DMS79 (cell line): ENCODE measurements around the gene MYO3B.
"Not testable (repeated sequence)": the region's sequence is repeated elsewhere in the genome, so short reads cannot be mapped to it uniquely, and the experiment has no call there.

Experiments used
- DNase-seq: peaks from one replicate; lab custom pipeline; 2025; lab: John Stamatoyannopoulos, UW

Gene MYO3B

GRCh38 chr2:170568511-170568910, 390.6 kb downstream of the MYO3B start:
- DNase-seq: no peak

GRCh38 chr2:170571612-170572011, 393.7 kb downstream of the MYO3B start:
- DNase-seq: no peak

- DNase-seq: no peak
These were observed 395.7 kb downstream of the MYO3B start for GRCh38 chr2:170573671-170574070.

- DNase-seq: no peak
These were observed 398.3 kb downstream of the MYO3B start for GRCh38 chr2:170576296-170576695.

- no peak for DNase-seq
These were observed 399.4 kb downstream of the MYO3B start for GRCh38 chr2:170577356-170577755.

GRCh38 chr2:170578606-170579005, 400.7 kb downstream of the MYO3B start:
- DNase-seq: no peak

- DNase-seq: no peak
These were observed 401.6 kb downstream of the MYO3B start for GRCh38 chr2:170579511-170579910.

- DNase-seq: no peak
These were observed 404.4 kb downstream of the MYO3B start for GRCh38 chr2:170582313-170582712.

GRCh38 chr2:170582751-170583463, 405.0 kb downstream of the MYO3B start:
- no peak for DNase-seq

- no peak for DNase-seq
These were observed 407.1 kb downstream of the MYO3B start for GRCh38 chr2:170585067-170585466.

GRCh38 chr2:170586571-170587095, 408.7 kb downstream of the MYO3B start:
- DNase-seq: no peak

- no peak for DNase-seq
These were observed 409.2 kb downstream of the MYO3B start for GRCh38 chr2:170587117-170587516.

GRCh38 chr2:170587922-170588321, 410.0 kb downstream of the MYO3B start:
- no peak for DNase-seq

GRCh38 chr2:170588729-170589128, 410.8 kb downstream of the MYO3B start:
- no peak for DNase-seq

GRCh38 chr2:170596576-170596975, 418.6 kb downstream of the MYO3B start:
- no peak for DNase-seq

GRCh38 chr2:170598067-170598395, 420.1 kb downstream of the MYO3B start:
- no peak for DNase-seq

- DNase-seq: no peak
These were observed 423.5 kb downstream of the MYO3B start for GRCh38 chr2:170601489-170601888.

GRCh38 chr2:170605862-170606261, 427.9 kb downstream of the MYO3B start:
- DNase-seq: no peak

GRCh38 chr2:170607171-170607570, 429.2 kb downstream of the MYO3B start:
- no peak for DNase-seq

GRCh38 chr2:170610615-170611014, 432.7 kb downstream of the MYO3B start:
- DNase-seq: no peak

GRCh38 chr2:170618948-170619347, 441.0 kb downstream of the MYO3B start:
- not testable (repeated sequence) for DNase-seq

- DNase-seq: not testable (repeated sequence)
These were observed 457.1 kb downstream of the MYO3B start for GRCh38 chr2:170635094-170635493.

- DNase-seq: no peak
These were observed 461.7 kb downstream of the MYO3B start for GRCh38 chr2:170639635-170640034.

GRCh38 chr2:170641961-170642360, 464.0 kb downstream of the MYO3B start:
- DNase-seq: no peak
